Measurements from ENCODE around the gene SDK2.

The SDK2 gene

GRCh38 chr17:73485130-73485529 lies 159.1 kb downstream of the SDK2 start:
- no peaks in the 10 kb centered on the region for H3K36me3 ChIP-seq (ENCODE audit: control insufficient read depth in 2 of 2, insufficient read depth in 1 of 2, low read length in 2 of 2)
- peak; percentile 39 for TF ChIP-seq SETDB1 (IDR thresholded peaks at IDR 0.05; ENCODE audit: insufficient read length, low read length)
- TF ChIP-seq ZNF211 (tag by site-specific recombination; IDR thresholded peaks at IDR 0.05; ENCODE audit: low read depth): no peak
- TF ChIP-seq, protein P1, sequence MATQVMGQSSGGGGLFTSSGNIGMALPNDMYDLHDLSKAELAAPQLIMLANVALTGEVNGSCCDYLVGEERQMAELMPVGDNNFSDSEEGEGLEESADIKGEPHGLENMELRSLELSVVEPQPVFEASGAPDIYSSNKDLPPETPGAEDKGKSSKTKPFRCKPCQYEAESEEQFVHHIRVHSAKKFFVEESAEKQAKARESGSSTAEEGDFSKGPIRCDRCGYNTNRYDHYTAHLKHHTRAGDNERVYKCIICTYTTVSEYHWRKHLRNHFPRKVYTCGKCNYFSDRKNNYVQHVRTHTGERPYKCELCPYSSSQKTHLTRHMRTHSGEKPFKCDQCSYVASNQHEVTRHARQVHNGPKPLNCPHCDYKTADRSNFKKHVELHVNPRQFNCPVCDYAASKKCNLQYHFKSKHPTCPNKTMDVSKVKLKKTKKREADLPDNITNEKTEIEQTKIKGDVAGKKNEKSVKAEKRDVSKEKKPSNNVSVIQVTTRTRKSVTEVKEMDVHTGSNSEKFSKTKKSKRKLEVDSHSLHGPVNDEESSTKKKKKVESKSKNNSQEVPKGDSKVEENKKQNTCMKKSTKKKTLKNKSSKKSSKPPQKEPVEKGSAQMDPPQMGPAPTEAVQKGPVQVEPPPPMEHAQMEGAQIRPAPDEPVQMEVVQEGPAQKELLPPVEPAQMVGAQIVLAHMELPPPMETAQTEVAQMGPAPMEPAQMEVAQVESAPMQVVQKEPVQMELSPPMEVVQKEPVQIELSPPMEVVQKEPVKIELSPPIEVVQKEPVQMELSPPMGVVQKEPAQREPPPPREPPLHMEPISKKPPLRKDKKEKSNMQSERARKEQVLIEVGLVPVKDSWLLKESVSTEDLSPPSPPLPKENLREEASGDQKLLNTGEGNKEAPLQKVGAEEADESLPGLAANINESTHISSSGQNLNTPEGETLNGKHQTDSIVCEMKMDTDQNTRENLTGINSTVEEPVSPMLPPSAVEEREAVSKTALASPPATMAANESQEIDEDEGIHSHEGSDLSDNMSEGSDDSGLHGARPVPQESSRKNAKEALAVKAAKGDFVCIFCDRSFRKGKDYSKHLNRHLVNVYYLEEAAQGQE (tag by site-specific recombination; IDR thresholded peaks at IDR 0.05): peak; percentile 97
- TF ChIP-seq ZNF580 (tag by site-specific recombination; IDR thresholded peaks at IDR 0.05): no peak
- TF ChIP-seq ZNF174 (tag by site-specific recombination; IDR thresholded peaks at IDR 0.05): no peak
- TF ChIP-seq ZNF626 (tag by site-specific recombination; IDR thresholded peaks at IDR 0.05): no peak
- peak; percentile 73 for TF ChIP-seq ZBTB17 (tag by site-specific recombination; IDR thresholded peaks at IDR 0.05)
- TF ChIP-seq ZBTB48 (tag by site-specific recombination; IDR thresholded peaks at IDR 0.05): no peak
- ChIA-PET POLR2A (no interaction called here), CTCF (interaction anchor here (0.7 kb wide), 1 partner anchor 10 kb away, joined by 3 read pairs; no protein-coding TSS in a partner anchor)
- H3K4me1 ChIP-seq (ENCODE audit: control insufficient read depth, insufficient read depth, low read length): no peaks in the 10 kb centered on the region
- H3K9me3 ChIP-seq (ENCODE audit: control insufficient read depth, insufficient read depth, low read depth, low read length): no peaks in the 10 kb centered on the region
- no peak overlapping the region for H3K4me3 ChIP-seq (ENCODE audit: low read depth, low read length)
- no peak overlapping the region for H3K27ac ChIP-seq (ENCODE audit: extremely low read depth, low read depth, low read length)

GRCh38 chr17:73482894-73483293 lies 161.4 kb downstream of the SDK2 start:
- POLR2A ChIA-PET: no interaction called here
- no peaks in the 10 kb centered on the region for H3K36me3 ChIP-seq (ENCODE audit: control insufficient read depth in 2 of 2, insufficient read depth in 1 of 2, low read length in 2 of 2)
- TF ChIP-seq, protein P2, sequence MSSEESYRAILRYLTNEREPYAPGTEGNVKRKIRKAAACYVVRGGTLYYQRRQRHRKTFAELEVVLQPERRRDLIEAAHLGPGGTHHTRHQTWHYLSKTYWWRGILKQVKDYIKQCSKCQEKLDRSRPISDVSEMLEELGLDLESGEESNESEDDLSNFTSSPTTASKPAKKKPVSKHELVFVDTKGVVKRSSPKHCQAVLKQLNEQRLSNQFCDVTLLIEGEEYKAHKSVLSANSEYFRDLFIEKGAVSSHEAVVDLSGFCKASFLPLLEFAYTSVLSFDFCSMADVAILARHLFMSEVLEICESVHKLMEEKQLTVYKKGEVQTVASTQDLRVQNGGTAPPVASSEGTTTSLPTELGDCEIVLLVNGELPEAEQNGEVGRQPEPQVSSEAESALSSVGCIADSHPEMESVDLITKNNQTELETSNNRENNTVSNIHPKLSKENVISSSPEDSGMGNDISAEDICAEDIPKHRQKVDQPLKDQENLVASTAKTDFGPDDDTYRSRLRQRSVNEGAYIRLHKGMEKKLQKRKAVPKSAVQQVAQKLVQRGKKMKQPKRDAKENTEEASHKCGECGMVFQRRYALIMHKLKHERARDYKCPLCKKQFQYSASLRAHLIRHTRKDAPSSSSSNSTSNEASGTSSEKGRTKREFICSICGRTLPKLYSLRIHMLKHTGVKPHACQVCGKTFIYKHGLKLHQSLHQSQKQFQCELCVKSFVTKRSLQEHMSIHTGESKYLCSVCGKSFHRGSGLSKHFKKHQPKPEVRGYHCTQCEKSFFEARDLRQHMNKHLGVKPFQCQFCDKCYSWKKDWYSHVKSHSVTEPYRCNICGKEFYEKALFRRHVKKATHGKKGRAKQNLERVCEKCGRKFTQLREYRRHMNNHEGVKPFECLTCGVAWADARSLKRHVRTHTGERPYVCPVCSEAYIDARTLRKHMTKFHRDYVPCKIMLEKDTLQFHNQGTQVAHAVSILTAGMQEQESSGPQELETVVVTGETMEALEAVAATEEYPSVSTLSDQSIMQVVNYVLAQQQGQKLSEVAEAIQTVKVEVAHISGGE (tag by site-specific recombination; conservative IDR thresholded peaks at IDR 0.05; ENCODE audit: low read depth): no peak
- no peak for TF ChIP-seq ZNF792 (tag by site-specific recombination; IDR thresholded peaks at IDR 0.05)
- TF ChIP-seq KLF17 (tag by site-specific recombination; IDR thresholded peaks at IDR 0.05): peak; percentile 63
- no peak overlapping the region for H3K27ac ChIP-seq (ENCODE audit: extremely low read depth, low read depth, low read length)
- no peaks in the 10 kb centered on the region for H3K9me3 ChIP-seq (ENCODE audit: control insufficient read depth, insufficient read depth, low read depth, low read length)
- no peak overlapping the region for H3K4me3 ChIP-seq (ENCODE audit: low read depth, low read length)
- CTCF ChIA-PET: interaction anchor here (0.7 to 1.1 kb wide), 3 partner anchors 39 to 1027 kb away, joined by 3 read pairs; no protein-coding TSS in a partner anchor
- no peaks in the 10 kb centered on the region for H3K4me1 ChIP-seq (ENCODE audit: control insufficient read depth, insufficient read depth, low read length)

- CTCF ChIA-PET: interaction anchor here (0.9 to 1.1 kb wide), 2 partner anchors 40 to 52 kb away, joined by 3 read pairs; no protein-coding TSS in a partner anchor
- POLR2A ChIA-PET: no interaction called here
- TF ChIP-seq ZEB2 (tag by site-specific recombination; IDR thresholded peaks at IDR 0.05) (no peak), ZNF423 (tag by site-specific recombination; IDR thresholded peaks at IDR 0.05) (no peak), ZSCAN30 (tag by site-specific recombination; IDR thresholded peaks at IDR 0.05) (no peak), ZNF157 (tag by site-specific recombination; IDR thresholded peaks at IDR 0.05) (no peak), ZNF10 (tag by site-specific recombination; IDR thresholded peaks at IDR 0.05) (no peak), ATF2 (tag by site-specific recombination; IDR thresholded peaks at IDR 0.05; ENCODE audit: low read depth) (no peak), ZNF776 (tag by site-specific recombination; IDR thresholded peaks at IDR 0.05; ENCODE audit: borderline replicate concordance) (no peak), ZNF112 (tag by site-specific recombination; IDR thresholded peaks at IDR 0.05) (no peak), HOXA7 (CRISPR knock-in tag; IDR thresholded peaks at IDR 0.05; ENCODE audit: borderline replicate concordance) (no peak)
- TF ChIP-seq, protein P3, sequence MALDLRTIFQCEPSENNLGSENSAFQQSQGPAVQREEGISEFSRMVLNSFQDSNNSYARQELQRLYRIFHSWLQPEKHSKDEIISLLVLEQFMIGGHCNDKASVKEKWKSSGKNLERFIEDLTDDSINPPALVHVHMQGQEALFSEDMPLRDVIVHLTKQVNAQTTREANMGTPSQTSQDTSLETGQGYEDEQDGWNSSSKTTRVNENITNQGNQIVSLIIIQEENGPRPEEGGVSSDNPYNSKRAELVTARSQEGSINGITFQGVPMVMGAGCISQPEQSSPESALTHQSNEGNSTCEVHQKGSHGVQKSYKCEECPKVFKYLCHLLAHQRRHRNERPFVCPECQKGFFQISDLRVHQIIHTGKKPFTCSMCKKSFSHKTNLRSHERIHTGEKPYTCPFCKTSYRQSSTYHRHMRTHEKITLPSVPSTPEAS (tag by site-specific recombination; IDR thresholded peaks at IDR 0.05): no peak
Observed at GRCh38 chr17:73482251-73482716, 162.0 kb downstream of the SDK2 start.

More at GRCh38 chr17:73482251-73482716, 162.0 kb downstream of the SDK2 start:
- Histone ChIP-seq H3K4me1 (ENCODE audit: control insufficient read depth, insufficient read depth, low read length) (no peaks in the 10 kb centered on the region), H3K36me3 (ENCODE audit: control insufficient read depth in 2 of 2, insufficient read depth in 1 of 2, low read length in 2 of 2) (no peaks in the 10 kb centered on the region), H3K27ac (ENCODE audit: extremely low read depth, low read depth, low read length) (no peak overlapping the region), H3K9me3 (ENCODE audit: control insufficient read depth, insufficient read depth, low read depth, low read length) (no peaks in the 10 kb centered on the region), H3K4me3 (ENCODE audit: low read depth, low read length) (no peak overlapping the region)
